SK-MEL-5 (cell line): Measurements from ENCODE around the gene DOCK9. TPM values are rescaled to one million over a fixed set of nuclear protein-coding genes. Genes with fewer than 3 reads are reported as not detected.

Source experiments
- DNase-seq: peaks from one replicate; pipeline ENCODE4 v3.0.0-alpha.2; 2016; ENCODE audit warnings: low read depth, low spot score
- in situ Hi-C: cut with HindIII; loops from 2 replicates; pipeline ENCODE4 v1.10.0; 2016; ENCODE audit warnings: low sequenced_read_pairs, high pct_unique_total_duplicates, low pct_unique_long_range_greater_than_20kb
- total RNA-seq: library from RNA; depleted of rRNA; stranded (reverse); fragments of >200 nt; shearing (Covaris generic); gene quantifications from 2 replicates; pipeline ENCODE4 v1.2.3, GENCODE V29; 2014

Gene DOCK9
- total RNA-seq, 1 experiment from 2014 or later = 14.3 TPM

GRCh38 chr13:98853771-98854221 lies 124.1 kb downstream of the DOCK9 start:
- in situ Hi-C loops = no loop called here
- DNase-seq = no peak

GRCh38 chr13:98851276-98851675 lies 126.6 kb downstream of the DOCK9 start:
- in situ Hi-C loops = no loop called here

GRCh38 chr13:98848746-98849145 lies 129.1 kb downstream of the DOCK9 start:
- no peak for DNase-seq

More at GRCh38 chr13:98851276-98851675, 126.6 kb downstream of the DOCK9 start:
- no peak for DNase-seq

GRCh38 chr13:98847780-98848179 lies 130.1 kb downstream of the DOCK9 start:
- in situ Hi-C loops = no loop called here
- DNase-seq = peak; percentile 27

More at GRCh38 chr13:98848746-98849145, 129.1 kb downstream of the DOCK9 start:
- in situ Hi-C loops = no loop called here

GRCh38 chr13:98846986-98847385 lies 130.9 kb downstream of the DOCK9 start:
- no peak for DNase-seq
- in situ Hi-C loops = no loop called here

- in situ Hi-C loops = no loop called here
- DNase-seq = no peak
These were observed 131.3 kb downstream of the DOCK9 start for GRCh38 chr13:98846521-98846920.

- in situ Hi-C loops = no loop called here
- peak; percentile 34 for DNase-seq
These were observed 132.1 kb downstream of the DOCK9 start for GRCh38 chr13:98845742-98846141.

- in situ Hi-C loops = no loop called here
- no peak for DNase-seq
These were observed 133.8 kb downstream of the DOCK9 start for GRCh38 chr13:98844021-98844420.

GRCh38 chr13:98843482-98843877 lies 134.4 kb downstream of the DOCK9 start:
- no peak for DNase-seq
- in situ Hi-C loops = no loop called here

- in situ Hi-C loops = no loop called here
These were observed 134.9 kb downstream of the DOCK9 start for GRCh38 chr13:98842858-98843481.

GRCh38 chr13:98842070-98842469 lies 135.8 kb downstream of the DOCK9 start:
- DNase-seq = no peak

More at GRCh38 chr13:98842858-98843481, 134.9 kb downstream of the DOCK9 start:
- DNase-seq = peak; percentile 82

GRCh38 chr13:98839856-98840769 lies 137.8 kb downstream of the DOCK9 start:
- in situ Hi-C loops = no loop called here

More at GRCh38 chr13:98842070-98842469, 135.8 kb downstream of the DOCK9 start:
- in situ Hi-C loops = no loop called here

GRCh38 chr13:98838776-98839175 lies 139.1 kb downstream of the DOCK9 start:
- in situ Hi-C loops = no loop called here
- no peak for DNase-seq

More at GRCh38 chr13:98839856-98840769, 137.8 kb downstream of the DOCK9 start:
- peak; percentile 73 for DNase-seq

- in situ Hi-C loops = no loop called here
These were observed 140.0 kb downstream of the DOCK9 start for GRCh38 chr13:98837896-98838295.

GRCh38 chr13:98835156-98835555 lies 142.7 kb downstream of the DOCK9 start:
- DNase-seq = no peak
- in situ Hi-C loops = no loop called here

More at GRCh38 chr13:98837896-98838295, 140.0 kb downstream of the DOCK9 start:
- no peak for DNase-seq

GRCh38 chr13:98834254-98834960 lies 143.5 kb downstream of the DOCK9 start:
- DNase-seq = no peak
- in situ Hi-C loops = no loop called here

- no peak for DNase-seq
- in situ Hi-C loops = no loop called here
These were observed 146.6 kb downstream of the DOCK9 start for GRCh38 chr13:98831236-98831635.

- in situ Hi-C loops = no loop called here
- DNase-seq = no peak
These were observed 148.3 kb downstream of the DOCK9 start for GRCh38 chr13:98829541-98829940.
